Stimulated activated CD4-positive, alpha-beta T cell treated with anti-CD3 and anti-CD28 coated beads, Interleukin-1b, Interleukin-23, amount 100 ng/mL, for 1 hour (primary cell): Measurements from ENCODE around the gene CDCA7.
"Not testable (repeated sequence)": the region's sequence is repeated elsewhere in the genome, so short reads cannot be mapped to it uniquely, and the experiment has no call there.

Experiments
- DNase-seq, 2 donors: peaks; one replicate each; pipeline ENCODE4 v3.0.0-alpha.2; 2020; ENCODE audit warnings: low read depth in 2 of 2

Gene CDCA7

GRCh38 chr2:173402405-173402974, 47.8 kb downstream of the CDCA7 start:
- DNase-seq: peak; percentile 34 to 56

GRCh38 chr2:173404841-173405750, 50.4 kb downstream of the CDCA7 start:
- DNase-seq: no peak

GRCh38 chr2:173407176-173407575, 52.5 kb downstream of the CDCA7 start:
- DNase-seq: no peak

DNA sequence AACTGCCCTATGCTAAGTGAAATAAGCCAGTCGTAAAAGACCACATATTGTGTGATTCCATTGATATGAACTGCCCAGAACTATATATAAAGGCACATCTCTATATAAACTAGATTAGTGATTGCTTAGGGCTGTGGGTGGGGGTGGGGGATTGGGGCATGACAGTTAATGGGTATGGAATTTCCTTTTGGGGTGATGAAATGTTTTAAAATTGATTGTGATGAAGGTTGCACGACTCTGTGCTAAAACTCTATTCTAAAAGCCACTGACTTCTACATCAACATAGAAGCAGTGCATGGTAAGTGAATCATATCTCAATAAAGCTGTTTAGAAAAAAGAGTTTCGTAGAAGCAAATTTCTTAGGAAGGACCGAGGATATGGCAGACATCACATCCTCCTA, 53.0 kb downstream of the CDCA7 start:
- DNase-seq: no peak

- no peak for DNase-seq
These were observed 55.9 kb downstream of the CDCA7 start for GRCh38 chr2:173410579-173410978.

DNA sequence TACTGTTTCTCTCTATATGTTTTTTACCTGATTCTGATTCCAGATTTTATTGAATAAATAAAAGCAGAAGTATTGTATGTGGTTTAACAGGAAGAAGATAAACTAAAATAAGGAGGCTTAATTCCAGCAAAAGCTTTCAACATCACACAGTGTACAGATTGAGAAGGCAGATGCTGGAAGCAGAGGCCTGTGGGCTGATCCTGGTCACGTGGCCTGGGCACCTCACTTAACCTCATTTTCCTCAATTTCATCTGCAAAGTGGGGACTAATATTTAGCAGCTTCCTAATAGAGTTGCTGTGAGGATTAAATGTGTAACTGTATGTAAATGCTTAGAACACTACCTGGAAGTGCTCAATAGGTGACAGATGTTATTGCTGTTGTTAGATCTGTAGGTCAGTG, 58.0 kb downstream of the CDCA7 start:
- no peak for DNase-seq

GRCh38 chr2:173414823-173415322, 60.2 kb downstream of the CDCA7 start:
- no peak for DNase-seq

GRCh38 chr2:173415431-173416381, 61.0 kb downstream of the CDCA7 start:
- DNase-seq: no peak

DNA sequence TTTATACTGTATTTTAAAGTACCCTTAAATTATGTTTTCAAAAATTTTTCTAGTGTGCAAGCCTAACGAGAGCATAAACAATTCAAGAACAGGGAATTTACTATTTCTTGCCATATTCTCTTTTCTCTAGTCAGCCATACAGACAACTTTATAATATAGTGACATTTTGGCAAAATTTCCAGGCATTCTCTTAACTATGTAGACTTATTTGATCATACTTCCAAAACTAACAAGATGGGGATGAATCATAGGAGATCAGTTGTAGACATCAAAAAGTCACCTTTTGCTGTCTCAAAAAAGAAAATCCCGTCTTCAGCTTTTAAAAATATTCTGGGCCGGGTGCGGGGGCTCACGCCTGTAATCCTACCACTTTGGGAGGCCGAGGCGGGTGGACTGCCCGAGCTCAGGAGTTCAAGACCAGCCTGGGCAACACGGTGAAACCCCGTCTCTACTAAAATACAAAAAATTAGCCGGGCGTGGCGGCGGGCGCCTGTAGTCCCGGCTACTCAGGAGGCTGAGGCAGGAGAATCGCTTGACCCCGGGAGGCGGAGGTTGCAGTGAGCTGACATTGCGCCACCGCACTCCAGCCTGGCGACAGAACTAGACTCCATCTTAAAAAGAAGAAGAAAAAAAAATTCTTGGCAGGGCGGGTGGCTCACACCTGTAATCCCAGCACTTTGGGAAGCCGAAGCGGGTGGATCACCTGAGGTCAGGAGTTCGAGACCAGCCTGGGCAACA, 61.9 kb downstream of the CDCA7 start:
- DNase-seq: not testable (repeated sequence)

- DNase-seq: no peak
These were observed 62.7 kb downstream of the CDCA7 start for GRCh38 chr2:173417341-173417740.

GRCh38 chr2:173417802-173418201, 63.1 kb downstream of the CDCA7 start:
- DNase-seq: no peak
